Measurements from ENCODE around the gene CSNK2A1.
"Not testable (repeated sequence)": the region's sequence is repeated elsewhere in the genome, so short reads cannot be mapped to it uniquely, and the experiment has no call there.

CSNK2A1 gene

DNA sequence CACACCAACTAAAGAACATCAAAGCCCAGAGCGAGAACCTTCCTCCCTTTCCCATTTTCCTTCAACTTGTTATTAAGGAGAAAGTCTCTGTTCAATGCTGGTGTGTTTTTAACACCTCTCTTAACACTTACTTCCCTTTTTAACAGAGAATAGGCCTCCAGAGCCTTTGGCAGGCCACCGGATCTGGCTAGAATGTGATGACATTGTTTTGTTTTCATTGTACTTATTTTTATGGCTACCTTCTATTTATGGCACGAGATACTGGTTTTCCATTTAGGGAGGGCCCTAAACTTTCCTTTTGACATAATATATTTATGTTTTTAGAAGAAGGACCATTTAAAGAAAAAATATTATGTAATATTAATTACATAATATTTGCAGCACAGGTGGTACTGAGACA, 44.9 kb upstream of the CSNK2A1 start:
- no peak overlapping the region for H3K27ac ChIP-seq (ENCODE audit: poor library complexity, severe bottlenecking)
- TF ChIP-seq, protein P1, sequence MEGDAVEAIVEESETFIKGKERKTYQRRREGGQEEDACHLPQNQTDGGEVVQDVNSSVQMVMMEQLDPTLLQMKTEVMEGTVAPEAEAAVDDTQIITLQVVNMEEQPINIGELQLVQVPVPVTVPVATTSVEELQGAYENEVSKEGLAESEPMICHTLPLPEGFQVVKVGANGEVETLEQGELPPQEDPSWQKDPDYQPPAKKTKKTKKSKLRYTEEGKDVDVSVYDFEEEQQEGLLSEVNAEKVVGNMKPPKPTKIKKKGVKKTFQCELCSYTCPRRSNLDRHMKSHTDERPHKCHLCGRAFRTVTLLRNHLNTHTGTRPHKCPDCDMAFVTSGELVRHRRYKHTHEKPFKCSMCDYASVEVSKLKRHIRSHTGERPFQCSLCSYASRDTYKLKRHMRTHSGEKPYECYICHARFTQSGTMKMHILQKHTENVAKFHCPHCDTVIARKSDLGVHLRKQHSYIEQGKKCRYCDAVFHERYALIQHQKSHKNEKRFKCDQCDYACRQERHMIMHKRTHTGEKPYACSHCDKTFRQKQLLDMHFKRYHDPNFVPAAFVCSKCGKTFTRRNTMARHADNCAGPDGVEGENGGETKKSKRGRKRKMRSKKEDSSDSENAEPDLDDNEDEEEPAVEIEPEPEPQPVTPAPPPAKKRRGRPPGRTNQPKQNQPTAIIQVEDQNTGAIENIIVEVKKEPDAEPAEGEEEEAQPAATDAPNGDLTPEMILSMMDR (IDR thresholded peaks at IDR 0.05; ENCODE audit: poor library complexity, severe bottlenecking): no peak
- ATAC-seq (ENCODE audit: low read depth): no peak
- no peak for DNase-seq (ENCODE audit: low spot score)
- H3K27me3 ChIP-seq (ENCODE audit: insufficient read depth, poor library complexity, severe bottlenecking): peaks cover 5% of the 10 kb centered on the region
- H3K4me3 ChIP-seq (ENCODE audit: severe bottlenecking): no peak overlapping the region
- H3K36me3 ChIP-seq (ENCODE audit: low read depth): no peaks in the 10 kb centered on the region
- no peaks in the 10 kb centered on the region for H3K9me3 ChIP-seq (ENCODE audit: severe bottlenecking)
- no peaks in the 10 kb centered on the region for H3K4me1 ChIP-seq (ENCODE audit: insufficient read depth, poor library complexity, severe bottlenecking)

GRCh38 chr20:584971-585301, 41.3 kb upstream of the CSNK2A1 start:
- Histone ChIP-seq H3K4me1 (ENCODE audit: insufficient read depth, poor library complexity, severe bottlenecking) (no peaks in the 10 kb centered on the region), H3K36me3 (ENCODE audit: low read depth) (no peaks in the 10 kb centered on the region), H3K9me3 (ENCODE audit: severe bottlenecking) (no peaks in the 10 kb centered on the region), H3K27ac (ENCODE audit: poor library complexity, severe bottlenecking) (no peak overlapping the region), H3K4me3 (ENCODE audit: severe bottlenecking) (no peak overlapping the region), H3K27me3 (ENCODE audit: insufficient read depth, poor library complexity, severe bottlenecking) (peaks cover 9% of the 10 kb centered on the region)
- ATAC-seq (ENCODE audit: low read depth): no peak
- TF ChIP-seq, protein P1 (IDR thresholded peaks at IDR 0.05; ENCODE audit: poor library complexity, severe bottlenecking): no peak
- DNase-seq (ENCODE audit: low spot score): no peak

GRCh38 chr20:584161-584970, 40.8 kb upstream of the CSNK2A1 start:
- no peaks in the 10 kb centered on the region for H3K9me3 ChIP-seq (ENCODE audit: severe bottlenecking)
- H3K36me3 ChIP-seq (ENCODE audit: low read depth): no peaks in the 10 kb centered on the region
- H3K4me1 ChIP-seq (ENCODE audit: insufficient read depth, poor library complexity, severe bottlenecking): no peaks in the 10 kb centered on the region
- TF ChIP-seq, protein P1 (IDR thresholded peaks at IDR 0.05; ENCODE audit: poor library complexity, severe bottlenecking): no peak
- ATAC-seq (ENCODE audit: low read depth) (peak; percentile 89), DNase-seq (ENCODE audit: low spot score) (no peak)
- no peak overlapping the region for H3K27ac ChIP-seq (ENCODE audit: poor library complexity, severe bottlenecking)
- H3K27me3 ChIP-seq (ENCODE audit: insufficient read depth, poor library complexity, severe bottlenecking): peaks cover 9% of the 10 kb centered on the region
- H3K4me3 ChIP-seq (ENCODE audit: severe bottlenecking): no peak overlapping the region

DNA sequence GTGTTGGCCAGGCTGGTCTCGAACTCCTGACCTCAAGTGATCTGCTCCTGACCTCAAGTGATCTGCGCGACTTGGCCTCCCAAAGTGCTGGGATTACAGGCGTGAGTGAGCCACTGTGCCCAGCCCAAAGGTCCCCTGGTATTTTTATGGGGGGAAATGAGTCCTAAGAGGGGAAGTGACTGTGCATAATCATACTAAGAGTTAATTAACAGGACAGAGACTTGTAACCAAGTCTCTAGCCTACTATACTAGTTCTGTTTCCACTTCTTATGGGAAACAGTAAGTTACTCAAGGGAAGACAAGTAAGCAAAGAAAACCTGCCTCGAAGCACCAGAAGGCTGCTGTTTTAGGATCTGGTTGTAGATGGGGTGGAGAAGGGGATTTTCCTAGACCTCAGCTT, 38.6 kb upstream of the CSNK2A1 start:
- Histone ChIP-seq H3K9me3 (ENCODE audit: severe bottlenecking) (no peaks in the 10 kb centered on the region), H3K27me3 (ENCODE audit: insufficient read depth, poor library complexity, severe bottlenecking) (peaks cover 13% of the 10 kb centered on the region), H3K27ac (ENCODE audit: poor library complexity, severe bottlenecking) (no peak overlapping the region), H3K36me3 (ENCODE audit: low read depth) (no peaks in the 10 kb centered on the region), H3K4me1 (ENCODE audit: insufficient read depth, poor library complexity, severe bottlenecking) (no peaks in the 10 kb centered on the region), H3K4me3 (ENCODE audit: severe bottlenecking) (no peak overlapping the region)
- TF ChIP-seq, protein P1 (IDR thresholded peaks at IDR 0.05; ENCODE audit: poor library complexity, severe bottlenecking): no peak
- ATAC-seq (ENCODE audit: low read depth) (no peak), DNase-seq (ENCODE audit: low spot score) (no peak)

GRCh38 chr20:578940-579690, 35.5 kb upstream of the CSNK2A1 start:
- H3K4me1 ChIP-seq (ENCODE audit: insufficient read depth, poor library complexity, severe bottlenecking); H3K4me3 ChIP-seq (ENCODE audit: severe bottlenecking); H3K9me3 ChIP-seq (ENCODE audit: severe bottlenecking); H3K36me3 ChIP-seq (ENCODE audit: low read depth); DNase-seq (ENCODE audit: low spot score); H3K27ac ChIP-seq (ENCODE audit: poor library complexity, severe bottlenecking); ATAC-seq (ENCODE audit: low read depth): not testable (repeated sequence)
- peaks cover 13% of the 10 kb centered on the region for H3K27me3 ChIP-seq (ENCODE audit: insufficient read depth, poor library complexity, severe bottlenecking)
